OCI-LY1 (cell line): ENCODE measurements around the gene OBSL1.

ENCODE experiments used
- EZH2 ChIP-seq: fragments of 200-600 bp; sonication (generic), shearing (Covaris generic); IDR thresholded peaks from 2 replicates; pipeline ENCODE4 v1.8.0; 2017; ENCODE audit warnings: borderline replicate concordance, mixed run types, mild to moderate bottlenecking, antibody characterized with exemption, low read length, moderate library complexity, mixed read lengths
- TF ChIP-seq, protein P1 (sequence below): fragments of 200-600 bp; sonication (generic), shearing (Covaris generic); IDR thresholded peaks from 2 replicates; pipeline ENCODE4 v1.5.1; 2017; ENCODE audit warnings: mild to moderate bottlenecking, antibody characterized with exemption, low read length, moderate library complexity, mixed read lengths

DNA sequence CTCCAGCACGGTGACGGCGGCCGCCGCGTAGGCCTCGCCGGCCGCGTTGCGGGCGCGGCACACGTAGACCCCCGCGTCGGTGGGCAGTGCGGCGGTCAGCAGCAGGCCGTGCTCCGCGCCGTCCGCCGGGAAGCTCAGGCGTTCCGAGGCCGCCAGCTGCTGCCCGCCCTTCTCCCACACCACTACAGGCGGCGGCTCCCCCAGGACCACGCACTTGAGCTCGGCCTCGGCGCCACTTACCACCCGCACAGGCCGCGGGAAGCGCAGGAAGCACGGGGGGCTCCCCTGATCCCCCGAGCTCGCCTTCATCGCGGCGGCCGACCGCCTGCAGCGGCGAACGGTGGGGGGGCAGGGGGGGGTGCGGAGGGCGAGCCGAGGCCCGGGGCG is 422 bp downstream of the OBSL1 start:
- TF ChIP-seq, protein P1, sequence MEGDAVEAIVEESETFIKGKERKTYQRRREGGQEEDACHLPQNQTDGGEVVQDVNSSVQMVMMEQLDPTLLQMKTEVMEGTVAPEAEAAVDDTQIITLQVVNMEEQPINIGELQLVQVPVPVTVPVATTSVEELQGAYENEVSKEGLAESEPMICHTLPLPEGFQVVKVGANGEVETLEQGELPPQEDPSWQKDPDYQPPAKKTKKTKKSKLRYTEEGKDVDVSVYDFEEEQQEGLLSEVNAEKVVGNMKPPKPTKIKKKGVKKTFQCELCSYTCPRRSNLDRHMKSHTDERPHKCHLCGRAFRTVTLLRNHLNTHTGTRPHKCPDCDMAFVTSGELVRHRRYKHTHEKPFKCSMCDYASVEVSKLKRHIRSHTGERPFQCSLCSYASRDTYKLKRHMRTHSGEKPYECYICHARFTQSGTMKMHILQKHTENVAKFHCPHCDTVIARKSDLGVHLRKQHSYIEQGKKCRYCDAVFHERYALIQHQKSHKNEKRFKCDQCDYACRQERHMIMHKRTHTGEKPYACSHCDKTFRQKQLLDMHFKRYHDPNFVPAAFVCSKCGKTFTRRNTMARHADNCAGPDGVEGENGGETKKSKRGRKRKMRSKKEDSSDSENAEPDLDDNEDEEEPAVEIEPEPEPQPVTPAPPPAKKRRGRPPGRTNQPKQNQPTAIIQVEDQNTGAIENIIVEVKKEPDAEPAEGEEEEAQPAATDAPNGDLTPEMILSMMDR = no peak
- TF ChIP-seq EZH2 = no peak
